ENCODE measurements around the gene GAS2L2. TPM values are rescaled to one million over a fixed set of nuclear protein-coding genes. Genes with fewer than 3 reads are reported as not detected.

Gene GAS2L2
- 0.18 TPM for polyA plus RNA-seq (2013, experiment 1 of 2)
- not detected for polyA plus RNA-seq (2013, experiment 2 of 2)

- no peak within 1 kb of the TSS for H3K4me3 ChIP-seq (ENCODE audit: extremely low read depth, insufficient read depth, low read length, poor library complexity, severe bottlenecking)
- H3K4me1 ChIP-seq (ENCODE audit: control insufficient read depth, insufficient read depth, low read length, poor library complexity, severe bottlenecking) = peaks cover 8% of the 10 kb centered on the region
- no peak within 1 kb of the TSS for H3K27ac ChIP-seq (ENCODE audit: low read depth, low read length, severe bottlenecking)
- 68 to 79% methylated on average over 4 to 9 of the region's 9 CpGs for WGBS, 2 experiments (ENCODE audit: insufficient coverage in 2 of 2)
- no peaks in the 10 kb centered on the region for H3K36me3 ChIP-seq (ENCODE audit: control insufficient read depth, insufficient read depth, low read length)
- no peaks in the 10 kb centered on the region for H3K9me3 ChIP-seq (ENCODE audit: control insufficient read depth, low read length)
Measured at GRCh38 chr17:35752945-35753764, at the start of gene GAS2L2. TSS of gene GAS2L2 (minus strand) at chr17:35753239. CDS start at chr17:35752850, 389 bp downstream.

GRCh38 chr17:35801583-35802224, 48.7 kb upstream of the GAS2L2 start:
- H3K4me3 ChIP-seq (ENCODE audit: extremely low read depth, insufficient read depth, low read length, poor library complexity, severe bottlenecking) = no peak overlapping the region
- WGBS, 2 experiments (ENCODE audit: insufficient coverage in 2 of 2) = 81 to 97% methylated on average over 6 of the region's 9 CpGs
- peak overlapping the region; percentile 83 for H3K27ac ChIP-seq (ENCODE audit: low read depth, low read length, severe bottlenecking)
- no peaks in the 10 kb centered on the region for H3K9me3 ChIP-seq (ENCODE audit: control insufficient read depth, low read length)
- H3K4me1 ChIP-seq (ENCODE audit: control insufficient read depth, insufficient read depth, low read length, poor library complexity, severe bottlenecking) = peaks cover 32% of the 10 kb centered on the region
- no peaks in the 10 kb centered on the region for H3K36me3 ChIP-seq (ENCODE audit: control insufficient read depth, insufficient read depth, low read length)

GRCh38 chr17:35799942-35800341, 46.9 kb upstream of the GAS2L2 start:
- no peaks in the 10 kb centered on the region for H3K9me3 ChIP-seq (ENCODE audit: control insufficient read depth, low read length)
- H3K36me3 ChIP-seq (ENCODE audit: control insufficient read depth, insufficient read depth, low read length) = no peaks in the 10 kb centered on the region
- peaks cover 25% of the 10 kb centered on the region for H3K4me1 ChIP-seq (ENCODE audit: control insufficient read depth, insufficient read depth, low read length, poor library complexity, severe bottlenecking)
- H3K27ac ChIP-seq (ENCODE audit: low read depth, low read length, severe bottlenecking) = peak overlapping the region; percentile 53
- no peak overlapping the region for H3K4me3 ChIP-seq (ENCODE audit: extremely low read depth, insufficient read depth, low read length, poor library complexity, severe bottlenecking)

GRCh38 chr17:35797918-35798317, 44.9 kb upstream of the GAS2L2 start:
- no peak overlapping the region for H3K27ac ChIP-seq (ENCODE audit: low read depth, low read length, severe bottlenecking)
- H3K9me3 ChIP-seq (ENCODE audit: control insufficient read depth, low read length) = no peaks in the 10 kb centered on the region
- no peaks in the 10 kb centered on the region for H3K36me3 ChIP-seq (ENCODE audit: control insufficient read depth, insufficient read depth, low read length)
- 85 to 92% methylated on average over 2 to 4 of the region's 5 CpGs for WGBS, 2 experiments (ENCODE audit: insufficient coverage in 2 of 2)
- peaks cover 25% of the 10 kb centered on the region for H3K4me1 ChIP-seq (ENCODE audit: control insufficient read depth, insufficient read depth, low read length, poor library complexity, severe bottlenecking)
- H3K4me3 ChIP-seq (ENCODE audit: extremely low read depth, insufficient read depth, low read length, poor library complexity, severe bottlenecking) = no peak overlapping the region

GRCh38 chr17:35797370-35797769, 44.3 kb upstream of the GAS2L2 start:
- 45 to 55% methylated on average over 3 to 4 of the region's 4 CpGs for WGBS, 2 experiments (ENCODE audit: insufficient coverage in 2 of 2)
- Histone ChIP-seq H3K27ac (ENCODE audit: low read depth, low read length, severe bottlenecking) (no peak overlapping the region), H3K9me3 (ENCODE audit: control insufficient read depth, low read length) (no peaks in the 10 kb centered on the region)

GRCh38 chr17:35796942-35797341, 43.9 kb upstream of the GAS2L2 start:
- no peak overlapping the region for H3K27ac ChIP-seq (ENCODE audit: low read depth, low read length, severe bottlenecking)
- no peak overlapping the region for H3K4me3 ChIP-seq (ENCODE audit: extremely low read depth, insufficient read depth, low read length, poor library complexity, severe bottlenecking)
- H3K4me1 ChIP-seq (ENCODE audit: control insufficient read depth, insufficient read depth, low read length, poor library complexity, severe bottlenecking) = peaks cover 24% of the 10 kb centered on the region
- no peaks in the 10 kb centered on the region for H3K9me3 ChIP-seq (ENCODE audit: control insufficient read depth, low read length)
- no peaks in the 10 kb centered on the region for H3K36me3 ChIP-seq (ENCODE audit: control insufficient read depth, insufficient read depth, low read length)
- 67 to 100% methylated on average over 1 of the region's 1 CpG for WGBS, 2 experiments (ENCODE audit: insufficient coverage in 2 of 2)

More at GRCh38 chr17:35797370-35797769, 44.3 kb upstream of the GAS2L2 start:
- Histone ChIP-seq H3K4me1 (ENCODE audit: control insufficient read depth, insufficient read depth, low read length, poor library complexity, severe bottlenecking) (peaks cover 25% of the 10 kb centered on the region), H3K36me3 (ENCODE audit: control insufficient read depth, insufficient read depth, low read length) (no peaks in the 10 kb centered on the region), H3K4me3 (ENCODE audit: extremely low read depth, insufficient read depth, low read length, poor library complexity, severe bottlenecking) (no peak overlapping the region)

- Histone ChIP-seq H3K4me3 (ENCODE audit: extremely low read depth, insufficient read depth, low read length, poor library complexity, severe bottlenecking) (peak overlapping the region; percentile 53), H3K36me3 (ENCODE audit: control insufficient read depth, insufficient read depth, low read length) (no peaks in the 10 kb centered on the region), H3K27ac (ENCODE audit: low read depth, low read length, severe bottlenecking) (no peak overlapping the region), H3K4me1 (ENCODE audit: control insufficient read depth, insufficient read depth, low read length, poor library complexity, severe bottlenecking) (peaks cover 20% of the 10 kb centered on the region), H3K9me3 (ENCODE audit: control insufficient read depth, low read length) (no peaks in the 10 kb centered on the region)
- 39 to 48% methylated on average over 7 to 8 of the region's 8 CpGs for WGBS, 2 experiments (ENCODE audit: insufficient coverage in 2 of 2)
Measured at GRCh38 chr17:35795871-35796265, 42.8 kb upstream of the GAS2L2 start.

- WGBS, 2 experiments (ENCODE audit: insufficient coverage in 2 of 2) = 0 to 3% methylated on average over 48 to 51 of the region's 89 CpGs
- Histone ChIP-seq H3K4me1 (ENCODE audit: control insufficient read depth, insufficient read depth, low read length, poor library complexity, severe bottlenecking) (peaks cover 15% of the 10 kb centered on the region), H3K27ac (ENCODE audit: low read depth, low read length, severe bottlenecking) (no peak within 1 kb of the TSS), H3K4me3 (ENCODE audit: extremely low read depth, insufficient read depth, low read length, poor library complexity, severe bottlenecking) (peak within 1 kb of the TSS; percentile 53), H3K9me3 (ENCODE audit: control insufficient read depth, low read length) (no peaks in the 10 kb centered on the region), H3K36me3 (ENCODE audit: control insufficient read depth, insufficient read depth, low read length) (no peaks in the 10 kb centered on the region)
Measured at GRCh38 chr17:35795007-35795870, 42.2 kb upstream of the GAS2L2 start, which contains the start of gene MMP28. TSS of gene MMP28 (minus strand) at chr17:35795641. CDS start at chr17:35795377, 264 bp downstream.

- Histone ChIP-seq H3K4me1 (ENCODE audit: control insufficient read depth, insufficient read depth, low read length, poor library complexity, severe bottlenecking) (peaks cover 14% of the 10 kb centered on the region), H3K4me3 (ENCODE audit: extremely low read depth, insufficient read depth, low read length, poor library complexity, severe bottlenecking) (no peak overlapping the region), H3K36me3 (ENCODE audit: control insufficient read depth, insufficient read depth, low read length) (no peaks in the 10 kb centered on the region), H3K9me3 (ENCODE audit: control insufficient read depth, low read length) (no peaks in the 10 kb centered on the region), H3K27ac (ENCODE audit: low read depth, low read length, severe bottlenecking) (no peak overlapping the region)
- 60 to 71% methylated on average over 3 of the region's 3 CpGs for WGBS, 2 experiments (ENCODE audit: insufficient coverage in 2 of 2)
Measured at GRCh38 chr17:35793257-35793656, 40.2 kb upstream of the GAS2L2 start.

- H3K4me1 ChIP-seq (ENCODE audit: control insufficient read depth, insufficient read depth, low read length, poor library complexity, severe bottlenecking) = peaks cover 29% of the 10 kb centered on the region
- WGBS, 2 experiments (ENCODE audit: insufficient coverage in 2 of 2) = 33 to 49% methylated on average over 1 to 5 of the region's 9 CpGs
- no peaks in the 10 kb centered on the region for H3K9me3 ChIP-seq (ENCODE audit: control insufficient read depth, low read length)
- H3K27ac ChIP-seq (ENCODE audit: low read depth, low read length, severe bottlenecking) = no peak overlapping the region
- H3K36me3 ChIP-seq (ENCODE audit: control insufficient read depth, insufficient read depth, low read length) = no peaks in the 10 kb centered on the region
- no peak overlapping the region for H3K4me3 ChIP-seq (ENCODE audit: extremely low read depth, insufficient read depth, low read length, poor library complexity, severe bottlenecking)
Measured at GRCh38 chr17:35791681-35792350, 38.8 kb upstream of the GAS2L2 start.
